GM19193 (cell line): ENCODE results near the gene LRRC4B.

ENCODE experiments used
- POLR2A ChIP-seq: IDR thresholded peaks from 4 replicates; pipeline ENCODE4 v1.6.1; 2011; ENCODE audit not compliant: insufficient read depth, insufficient read length; ENCODE audit errors: extremely low read depth

Gene LRRC4B

GRCh38 chr19:50568728-50569698 is 778 bp upstream of the LRRC4B start:
- TF ChIP-seq POLR2A: no peak

- TF ChIP-seq POLR2A: no peak
Measured at GRCh38 chr19:50567052-50567841, 988 bp downstream of the LRRC4B start.

GRCh38 chr19:50565984-50566903 is 2.0 kb downstream of the LRRC4B start:
- no peak for TF ChIP-seq POLR2A

- no peak for TF ChIP-seq POLR2A
Measured at GRCh38 chr19:50564229-50565105, 3.8 kb downstream of the LRRC4B start.

GRCh38 chr19:50563597-50563996 is 4.6 kb downstream of the LRRC4B start:
- TF ChIP-seq POLR2A: no peak

GRCh38 chr19:50562996-50563395 is 5.2 kb downstream of the LRRC4B start:
- TF ChIP-seq POLR2A: no peak

- TF ChIP-seq POLR2A: no peak
Measured at GRCh38 chr19:50562329-50562728, 5.9 kb downstream of the LRRC4B start.

- no peak for TF ChIP-seq POLR2A
Measured at GRCh38 chr19:50559636-50560035, 8.6 kb downstream of the LRRC4B start.

- no peak for TF ChIP-seq POLR2A
Measured at GRCh38 chr19:50558449-50558848, 9.8 kb downstream of the LRRC4B start.

GRCh38 chr19:50558039-50558438 is 10.2 kb downstream of the LRRC4B start:
- TF ChIP-seq POLR2A: no peak

GRCh38 chr19:50557009-50557613 is 11.1 kb downstream of the LRRC4B start:
- TF ChIP-seq POLR2A: no peak

- no peak for TF ChIP-seq POLR2A
Measured at GRCh38 chr19:50556282-50557008, 11.8 kb downstream of the LRRC4B start.
